ENCODE data around the gene EHD4. TPM values are rescaled to one million over a fixed set of nuclear protein-coding genes. Genes with fewer than 3 reads are reported as not detected.

The EHD4 gene
- total RNA-seq, 6 experiments from 2014 or later = 14.1 to 21.8 (median 18.1) TPM

GRCh38 chr15:41882689-41883483 lies 89.5 kb downstream of the EHD4 start:
- TF ChIP-seq CTCF (IDR thresholded peaks at IDR 0.05) = no peak
- H3K9me3 Mint-ChIP-seq = no peaks in the 10 kb centered on the region
- peaks cover 13% of the 10 kb centered on the region for H3K27me3 Mint-ChIP-seq (ENCODE audit: insufficient read depth)
- no peak overlapping the region for H3K27ac Mint-ChIP-seq
- no peaks in the 10 kb centered on the region for H3K4me1 Mint-ChIP-seq (ENCODE audit: low read depth)
- H3K4me3 Mint-ChIP-seq = no peak overlapping the region
- no peaks in the 10 kb centered on the region for H3K36me3 Mint-ChIP-seq (ENCODE audit: low read depth)
- no peak for DNase-seq

- Mint-ChIP-seq H3K27me3 (ENCODE audit: insufficient read depth) (peaks cover 13% of the 10 kb centered on the region), H3K36me3 (ENCODE audit: low read depth) (no peaks in the 10 kb centered on the region), H3K9me3 (no peaks in the 10 kb centered on the region), H3K4me1 (ENCODE audit: low read depth) (no peaks in the 10 kb centered on the region), H3K4me3 (no peak overlapping the region), H3K27ac (no peak overlapping the region)
- DNase-seq = no peak
- no peak for TF ChIP-seq CTCF (IDR thresholded peaks at IDR 0.05)
Observed at GRCh38 chr15:41881920-41882688, 90.3 kb downstream of the EHD4 start.

GRCh38 chr15:41881550-41881919 lies 90.8 kb downstream of the EHD4 start:
- no peaks in the 10 kb centered on the region for H3K36me3 Mint-ChIP-seq (ENCODE audit: low read depth)
- no peak for DNase-seq
- no peaks in the 10 kb centered on the region for H3K4me1 Mint-ChIP-seq (ENCODE audit: low read depth)
- TF ChIP-seq CTCF (IDR thresholded peaks at IDR 0.05) = no peak
- peaks cover 13% of the 10 kb centered on the region for H3K27me3 Mint-ChIP-seq (ENCODE audit: insufficient read depth)
- no peak overlapping the region for H3K4me3 Mint-ChIP-seq
- no peak overlapping the region for H3K27ac Mint-ChIP-seq
- H3K9me3 Mint-ChIP-seq = no peaks in the 10 kb centered on the region

GRCh38 chr15:41881086-41881485 lies 91.3 kb downstream of the EHD4 start:
- Mint-ChIP-seq H3K27me3 (ENCODE audit: insufficient read depth) (peaks cover 13% of the 10 kb centered on the region), H3K27ac (no peak overlapping the region), H3K36me3 (ENCODE audit: low read depth) (no peaks in the 10 kb centered on the region), H3K4me1 (ENCODE audit: low read depth) (no peaks in the 10 kb centered on the region), H3K9me3 (no peaks in the 10 kb centered on the region), H3K4me3 (no peak overlapping the region)
- DNase-seq = no peak
- TF ChIP-seq CTCF (IDR thresholded peaks at IDR 0.05) = no peak

- Mint-ChIP-seq H3K9me3 (no peaks in the 10 kb centered on the region), H3K27ac (no peak overlapping the region), H3K36me3 (ENCODE audit: low read depth) (no peaks in the 10 kb centered on the region), H3K27me3 (ENCODE audit: insufficient read depth) (peaks cover 13% of the 10 kb centered on the region), H3K4me3 (no peak overlapping the region), H3K4me1 (ENCODE audit: low read depth) (no peaks in the 10 kb centered on the region)
- DNase-seq = no peak
- no peak for TF ChIP-seq CTCF (IDR thresholded peaks at IDR 0.05)
Observed at GRCh38 chr15:41880156-41880877, 92.0 kb downstream of the EHD4 start.

All from HFFc6 (cell line).